ENCODE results near the gene UBXN2A. TPM values are rescaled to one million over a fixed set of nuclear protein-coding genes. Genes with fewer than 3 reads are reported as not detected.

The UBXN2A gene
- total and polyA plus RNA-seq, 10 of the 15 experiments (the other 5 are each of a cell fraction or from before 2014, with no cell fraction given) = 3.7 to 23.5 (median 14.6) TPM

DNA sequence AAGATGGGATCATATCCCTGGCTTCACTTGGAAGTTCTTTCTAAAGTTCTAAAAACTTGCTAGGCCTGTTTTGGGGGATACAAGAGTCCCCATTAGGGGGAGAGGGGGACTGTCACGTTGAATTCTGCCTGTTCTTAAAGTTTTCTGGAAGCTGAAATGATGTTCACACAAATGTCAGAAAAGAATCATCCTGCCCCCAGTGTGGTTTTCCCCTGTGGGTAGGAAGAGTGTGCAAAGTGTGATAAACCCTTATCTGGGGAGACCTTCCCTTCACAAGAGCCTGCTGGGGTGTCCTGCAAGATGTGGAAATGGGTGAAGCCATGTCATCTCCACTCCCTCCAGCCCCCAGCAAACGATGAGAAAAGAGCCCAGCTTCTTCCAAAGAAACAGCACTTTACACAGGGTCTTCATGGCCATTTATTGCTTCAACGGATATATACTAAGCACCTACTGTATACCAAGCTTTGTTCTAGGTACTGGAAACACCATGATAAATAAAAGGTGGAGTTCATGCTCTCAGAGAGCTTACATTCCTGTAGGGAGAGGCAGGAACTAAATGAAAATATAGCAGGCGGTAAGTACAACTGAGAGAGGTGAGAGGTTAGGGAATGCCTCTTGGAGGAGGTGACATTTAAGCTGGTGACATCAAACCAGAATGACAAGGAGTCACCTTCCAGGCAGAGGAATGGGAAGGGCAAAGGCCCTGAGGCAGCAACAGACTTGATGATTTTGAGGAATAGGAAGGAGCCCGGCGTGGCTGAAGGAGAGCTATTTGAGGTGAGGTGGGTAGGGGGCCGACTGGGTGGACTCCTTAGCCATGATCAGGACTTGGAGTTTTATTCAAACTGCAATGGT is 71.2 kb downstream of the UBXN2A start:
- Histone ChIP-seq H2AFZ (ENCODE audit: control insufficient read depth, low read depth, low read length) (no peak overlapping the region), H3K79me2 (ENCODE audit: control insufficient read depth, insufficient read depth, low read length) (no peaks in the 10 kb centered on the region), H3K36me3 (ENCODE audit: control insufficient read depth in 2 of 2, insufficient read depth in 2 of 2, low read length in 1 of 2) (no peaks in the 10 kb centered on the region), H3K27me3 (replicated peaks in 1 of 2; ENCODE audit: control insufficient read depth in 2 of 2, insufficient read depth in 2 of 2, low read length in 1 of 2) (peaks cover 3 to 16% of the 10 kb centered on the region in 2 experiments), H3K9me3 (replicated peaks; ENCODE audit: control insufficient read depth, insufficient read depth, low read length) (no peaks in the 10 kb centered on the region), H3K4me2 (ENCODE audit: control insufficient read depth, insufficient read depth) (no peak overlapping the region), H4K20me1 (ENCODE audit: control insufficient read depth, insufficient read depth) (no peaks in the 10 kb centered on the region), H3K27ac (ENCODE audit: control insufficient read depth, insufficient read depth) (no peak overlapping the region), H3K4me3 (no peak overlapping the region), H3K4me1 (ENCODE audit: control insufficient read depth, insufficient read depth, low read length) (no peaks in the 10 kb centered on the region), H3K9ac (ENCODE audit: control insufficient read depth, insufficient read depth, low read length) (no peak overlapping the region)
- CTCF ChIA-PET = interaction anchor here (1.3 kb wide), 1 partner anchor 73 kb away, joined by 3 read pairs; the partner anchor contains the start of gene TP53I3
- DNase-seq (ENCODE audit: low read depth, low spot score) (no peak), FAIRE-seq (no peak), ATAC-seq (no peak)
- TF ChIP-seq BMI1 (IDR thresholded peaks at IDR 0.05; ENCODE audit: borderline replicate concordance) (no peak), NR2F1 (conservative IDR thresholded peaks at IDR 0.05) (no peak), GABPA (IDR thresholded peaks at IDR 0.05; ENCODE audit: low read depth) (no peak), CHD4 (IDR thresholded peaks at IDR 0.05) (no peak), POU2F2 (IDR thresholded peaks at IDR 0.05; ENCODE audit: borderline replicate concordance, low read depth, low read length) (no peak), POLR2AphosphoS2 (IDR thresholded peaks at IDR 0.05; ENCODE audit: low read depth, low read length) (no peak), NBN (IDR thresholded peaks at IDR 0.05) (no peak), ZNF274 (IDR thresholded peaks at IDR 0.05; ENCODE audit: insufficient read depth, insufficient read length) (no peak), JUND (IDR thresholded peaks at IDR 0.05; ENCODE audit: low read depth, low read length) (no peak), KLF5 (IDR thresholded peaks at IDR 0.05; ENCODE audit: partially characterized antibody) (no peak), CHD1 (IDR thresholded peaks at IDR 0.05; ENCODE audit: low read depth, low read length) (no peak), FOXM1 (IDR thresholded peaks at IDR 0.05; ENCODE audit: low read depth, low read length) (no peak), MEF2A (IDR thresholded peaks at IDR 0.05; ENCODE audit: insufficient read depth, low read depth, low read length) (no peak), BRCA1 (IDR thresholded peaks at IDR 0.05; ENCODE audit: low read depth, low read length) (no peak), ZNF24 (IDR thresholded peaks at IDR 0.05) (no peak)
- TF ChIP-seq, protein P1, sequence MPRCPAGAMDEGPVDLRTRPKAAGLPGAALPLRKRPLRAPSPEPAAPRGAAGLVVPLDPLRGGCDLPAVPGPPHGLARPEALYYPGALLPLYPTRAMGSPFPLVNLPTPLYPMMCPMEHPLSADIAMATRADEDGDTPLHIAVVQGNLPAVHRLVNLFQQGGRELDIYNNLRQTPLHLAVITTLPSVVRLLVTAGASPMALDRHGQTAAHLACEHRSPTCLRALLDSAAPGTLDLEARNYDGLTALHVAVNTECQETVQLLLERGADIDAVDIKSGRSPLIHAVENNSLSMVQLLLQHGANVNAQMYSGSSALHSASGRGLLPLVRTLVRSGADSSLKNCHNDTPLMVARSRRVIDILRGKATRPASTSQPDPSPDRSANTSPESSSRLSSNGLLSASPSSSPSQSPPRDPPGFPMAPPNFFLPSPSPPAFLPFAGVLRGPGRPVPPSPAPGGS (IDR thresholded peaks at IDR 0.05; ENCODE audit: borderline replicate concordance, insufficient read depth, low read depth, low read length, poor library complexity, severe bottlenecking) = no peak
- TF ChIP-seq, protein P2, sequence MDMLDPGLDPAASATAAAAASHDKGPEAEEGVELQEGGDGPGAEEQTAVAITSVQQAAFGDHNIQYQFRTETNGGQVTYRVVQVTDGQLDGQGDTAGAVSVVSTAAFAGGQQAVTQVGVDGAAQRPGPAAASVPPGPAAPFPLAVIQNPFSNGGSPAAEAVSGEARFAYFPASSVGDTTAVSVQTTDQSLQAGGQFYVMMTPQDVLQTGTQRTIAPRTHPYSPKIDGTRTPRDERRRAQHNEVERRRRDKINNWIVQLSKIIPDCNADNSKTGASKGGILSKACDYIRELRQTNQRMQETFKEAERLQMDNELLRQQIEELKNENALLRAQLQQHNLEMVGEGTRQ (IDR thresholded peaks at IDR 0.05; ENCODE audit: borderline replicate concordance, low read depth, low read length) = no peak
- WGBS (ENCODE audit: insufficient coverage, insufficient replicate concordance, low lambda C conversion rate, missing lambda C conversion rate) = 51% methylated on average over 7 of the region's 7 CpGs
- in situ Hi-C loops (cut with MboI) = no loop called here
- RAD21 ChIA-PET (ENCODE audit: unreplicated experiment) = no interaction called here
- no TSS peak for BruUV-seq (replicated peaks)
- SMC1A ChIA-PET (ENCODE audit: uncharacterized antibody, unreplicated experiment) = no interaction called here
- POLR2A ChIA-PET = no interaction called here
- intact Hi-C loops (cut with micrococcal nuclease; ENCODE audit: unreplicated experiment) = no loop called here
